Pons (tissue), 1 donor: ENCODE data around the gene ATP9B.

ENCODE experiments used
- DNase-seq: peaks from one replicate; pipeline ENCODE4 v3.0.0-alpha.2; 2016; ENCODE audit warnings: low spot score

Gene ATP9B

GRCh38 chr18:79382681-79383387 is 313.6 kb downstream of the ATP9B start:
- no peak for DNase-seq

- DNase-seq, result no peak
Measured at GRCh38 chr18:79383388-79384056, 314.3 kb downstream of the ATP9B start.

GRCh38 chr18:79384151-79384807 is 315.1 kb downstream of the ATP9B start:
- DNase-seq, result no peak

- no peak for DNase-seq
Measured at GRCh38 chr18:79384834-79385233, 315.6 kb downstream of the ATP9B start.

- DNase-seq, result no peak
Measured at GRCh38 chr18:79385326-79385707, 316.1 kb downstream of the ATP9B start.

- DNase-seq, result no peak
Measured at GRCh38 chr18:79385708-79386341, 316.6 kb downstream of the ATP9B start.

GRCh38 chr18:79386547-79386946 is 317.4 kb downstream of the ATP9B start:
- no peak for DNase-seq

- no peak for DNase-seq
Measured at GRCh38 chr18:79387214-79387613, 318.0 kb downstream of the ATP9B start.

- DNase-seq, result no peak
Measured at GRCh38 chr18:79387615-79388014, 318.4 kb downstream of the ATP9B start.

GRCh38 chr18:79388043-79388442 is 318.8 kb downstream of the ATP9B start:
- DNase-seq, result no peak

- no peak for DNase-seq
Measured at GRCh38 chr18:79389689-79390088, 320.5 kb downstream of the ATP9B start.

GRCh38 chr18:79392226-79392625 is 323.0 kb downstream of the ATP9B start:
- no peak for DNase-seq

- DNase-seq, result no peak
Measured at GRCh38 chr18:79393181-79393634, 324.0 kb downstream of the ATP9B start.

GRCh38 chr18:79393635-79394533 is 324.7 kb downstream of the ATP9B start:
- no peak for DNase-seq

GRCh38 chr18:79394534-79395307 is 325.5 kb downstream of the ATP9B start:
- no peak for DNase-seq

- no peak for DNase-seq
Measured at GRCh38 chr18:79395308-79395640, 326.1 kb downstream of the ATP9B start.

GRCh38 chr18:79395761-79396404 is 326.7 kb downstream of the ATP9B start, which contains the start of gene NFATC1:
TSS of gene NFATC1 (plus strand) at chr18:79395930. CDS start at chr18:79396225, 295 bp downstream.
- no peak for DNase-seq

GRCh38 chr18:79396431-79397246 is 327.4 kb downstream of the ATP9B start:
- no peak for DNase-seq

GRCh38 chr18:79397247-79397829 is 328.1 kb downstream of the ATP9B start:
- no peak for DNase-seq
